ENCODE measurements around the gene IDH2.

DNA sequence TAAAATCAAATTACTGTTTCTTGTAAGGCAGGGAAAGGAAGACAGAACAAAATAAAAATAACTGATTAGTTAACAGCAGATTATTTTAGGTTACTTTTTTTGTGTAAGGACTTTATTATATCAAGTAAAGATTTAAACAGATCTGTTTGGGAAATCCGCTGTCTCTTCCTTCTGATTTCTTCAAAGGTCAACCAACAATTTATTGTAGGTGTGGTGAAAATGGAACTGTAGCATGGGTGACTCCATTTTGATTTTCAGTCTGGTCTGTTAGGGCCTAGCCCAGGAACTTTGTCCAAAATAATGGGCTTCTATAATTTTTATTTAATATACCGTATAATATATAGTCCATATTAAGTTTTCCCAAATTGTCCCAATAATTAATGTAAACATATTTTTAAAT, 13.5 kb upstream of the IDH2 start:
- TF ChIP-seq, protein P1, sequence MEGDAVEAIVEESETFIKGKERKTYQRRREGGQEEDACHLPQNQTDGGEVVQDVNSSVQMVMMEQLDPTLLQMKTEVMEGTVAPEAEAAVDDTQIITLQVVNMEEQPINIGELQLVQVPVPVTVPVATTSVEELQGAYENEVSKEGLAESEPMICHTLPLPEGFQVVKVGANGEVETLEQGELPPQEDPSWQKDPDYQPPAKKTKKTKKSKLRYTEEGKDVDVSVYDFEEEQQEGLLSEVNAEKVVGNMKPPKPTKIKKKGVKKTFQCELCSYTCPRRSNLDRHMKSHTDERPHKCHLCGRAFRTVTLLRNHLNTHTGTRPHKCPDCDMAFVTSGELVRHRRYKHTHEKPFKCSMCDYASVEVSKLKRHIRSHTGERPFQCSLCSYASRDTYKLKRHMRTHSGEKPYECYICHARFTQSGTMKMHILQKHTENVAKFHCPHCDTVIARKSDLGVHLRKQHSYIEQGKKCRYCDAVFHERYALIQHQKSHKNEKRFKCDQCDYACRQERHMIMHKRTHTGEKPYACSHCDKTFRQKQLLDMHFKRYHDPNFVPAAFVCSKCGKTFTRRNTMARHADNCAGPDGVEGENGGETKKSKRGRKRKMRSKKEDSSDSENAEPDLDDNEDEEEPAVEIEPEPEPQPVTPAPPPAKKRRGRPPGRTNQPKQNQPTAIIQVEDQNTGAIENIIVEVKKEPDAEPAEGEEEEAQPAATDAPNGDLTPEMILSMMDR (IDR thresholded peaks at IDR 0.05) = no peak
- TF ChIP-seq POLR2A (IDR thresholded peaks at IDR 0.05) = no peak

All from esophagus squamous epithelium (tissue), 4 donors.